Activated CD8-positive, alpha-beta memory T cell treated with anti-CD3 and anti-CD28 coated beads for 36 hours (primary cell): ENCODE measurements around the gene PHACTR1. TPM values are rescaled to one million over a fixed set of nuclear protein-coding genes. Genes with fewer than 3 reads are reported as not detected.

Source experiments
- CTCF ChIA-PET: fragments of 350-600 bp; sonication (Branson Sonifier 250); formaldehyde crosslinking; loops from one replicate; lab custom pipeline; 2021; ENCODE audit warnings: antibody characterized with exemption; lab: Charles Lee
- POLR2A ChIA-PET: fragments of 350-600 bp; sonication (Branson Sonifier 250); formaldehyde crosslinking; loops from one replicate; lab custom pipeline; 2021; ENCODE audit warnings: antibody characterized with exemption; lab: Charles Lee
- total RNA-seq, 2 experiments: library from RNA; stranded (reverse); gene quantifications; one replicate each; pipeline ENCODE4 v1.2.3, GENCODE V29; 2021

PHACTR1 gene
- total RNA-seq, 2 experiments from 2014 or later, result 0.02 TPM; not detected in 1

DNA sequence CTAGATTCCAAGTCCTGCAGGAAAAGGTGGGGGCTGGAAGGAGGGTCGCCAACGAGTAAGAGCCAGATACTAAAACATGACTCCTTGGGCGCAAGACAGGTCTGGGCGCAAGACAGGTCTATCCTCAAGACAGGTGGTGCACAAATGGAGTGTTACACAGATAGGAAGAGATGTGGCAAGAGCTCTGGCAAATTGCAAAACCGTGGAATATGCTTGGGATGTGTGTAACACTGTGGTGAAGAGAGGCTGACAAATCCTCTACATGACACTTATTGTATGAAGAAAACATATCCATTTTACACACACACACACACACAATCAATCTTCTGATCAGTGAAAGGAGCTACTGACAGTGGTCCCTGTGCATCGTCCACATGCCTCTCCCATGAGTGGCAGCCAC is 534.1 kb downstream of the PHACTR1 start:
- ChIA-PET POLR2A (no interaction called here), CTCF (no interaction called here)

DNA sequence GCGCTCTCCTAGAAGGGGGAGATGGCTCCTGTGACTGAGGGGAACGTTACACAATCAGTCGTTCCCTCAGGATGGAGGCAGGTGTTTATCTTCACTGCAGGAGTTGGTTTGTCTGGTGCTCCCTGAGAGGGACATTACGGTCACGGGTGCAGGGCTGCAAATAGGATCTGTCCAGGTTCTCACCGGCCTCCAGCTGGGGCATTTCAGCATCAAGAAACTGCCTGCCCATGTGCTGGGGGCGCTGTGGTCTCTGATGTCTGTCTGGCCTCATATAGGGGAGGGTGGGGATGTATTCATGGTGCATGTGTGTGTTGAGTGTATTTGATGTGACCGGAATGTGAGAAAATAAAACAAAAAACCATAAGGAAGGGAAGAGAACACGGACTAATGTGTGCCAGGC is 534.7 kb downstream of the PHACTR1 start:
- ChIA-PET POLR2A (no interaction called here), CTCF (no interaction called here)

DNA sequence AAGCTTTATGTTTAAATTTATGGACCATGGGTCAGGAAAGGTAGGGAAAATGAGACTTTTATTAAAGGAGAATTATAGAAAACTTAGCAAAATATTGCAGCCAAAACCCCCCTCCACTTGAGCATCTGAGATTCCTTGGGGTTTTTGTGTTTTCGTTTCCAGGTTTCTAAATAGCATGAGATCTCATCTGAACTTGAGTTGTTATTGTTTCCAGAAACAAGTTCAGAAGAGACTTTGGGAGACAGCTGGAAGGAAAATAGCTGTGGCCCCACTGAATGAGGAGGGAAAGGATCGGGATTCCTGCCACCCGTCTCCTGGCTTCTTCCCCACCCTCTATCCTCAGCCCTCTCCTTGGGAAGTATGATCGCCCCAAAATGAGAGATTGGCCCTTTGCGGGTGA is 536.2 kb downstream of the PHACTR1 start:
- POLR2A ChIA-PET, result no interaction called here
- CTCF ChIA-PET, result no interaction called here

DNA sequence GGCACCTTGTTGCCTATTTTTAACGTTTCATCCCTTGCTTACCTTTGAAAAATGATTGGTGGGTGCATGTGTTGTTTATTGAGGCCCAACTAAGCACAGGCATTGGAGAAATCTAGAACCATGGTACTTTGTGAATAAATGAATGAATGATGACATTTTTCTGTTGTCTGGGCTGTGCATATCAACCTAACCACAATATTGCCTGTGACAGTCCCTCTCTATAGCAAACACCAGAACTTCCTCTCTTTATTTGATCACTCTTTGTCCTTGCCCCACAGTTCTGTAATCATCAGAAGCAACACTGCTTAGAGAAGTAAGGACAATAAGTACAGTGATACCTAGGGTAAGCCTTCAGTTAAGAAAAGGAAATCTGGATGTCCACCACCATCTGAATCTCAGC is 536.7 kb downstream of the PHACTR1 start:
- ChIA-PET CTCF (no interaction called here), POLR2A (no interaction called here)

DNA sequence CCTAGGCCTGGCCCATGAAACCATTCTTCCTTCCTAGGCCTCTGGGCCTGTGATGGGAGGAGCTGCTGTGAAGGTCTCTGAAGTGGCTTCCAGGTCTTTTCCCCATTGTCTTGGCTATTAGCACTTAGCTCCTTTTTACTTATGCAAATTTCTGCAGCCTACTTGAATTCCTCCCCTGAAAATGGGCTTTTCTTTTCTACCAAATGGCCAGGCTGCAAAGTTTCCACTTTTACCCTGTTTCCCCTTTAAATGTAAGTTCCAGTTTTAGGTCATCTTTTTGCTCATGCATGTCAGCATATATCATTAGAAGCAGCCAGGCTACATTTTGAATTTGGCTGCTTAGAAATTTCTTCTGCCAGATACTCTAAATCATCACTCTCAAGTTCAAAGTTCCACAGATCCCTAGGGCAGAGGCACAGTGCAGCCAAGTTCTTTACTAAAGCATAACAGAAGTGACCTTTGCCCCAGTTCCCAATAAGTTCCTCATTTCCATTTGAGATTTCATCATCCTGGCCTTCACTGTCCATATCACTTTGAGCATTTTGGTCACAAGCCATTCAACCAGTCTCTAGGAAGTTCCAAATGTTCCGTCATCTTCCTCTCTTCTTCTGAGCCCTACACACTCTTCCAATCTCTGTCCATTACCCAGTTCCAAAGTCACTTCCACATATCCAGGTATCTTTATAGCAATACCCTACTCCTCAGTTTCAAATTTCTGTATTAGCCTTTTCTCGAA is 539.9 kb downstream of the PHACTR1 start:
- POLR2A ChIA-PET, result no interaction called here

DNA sequence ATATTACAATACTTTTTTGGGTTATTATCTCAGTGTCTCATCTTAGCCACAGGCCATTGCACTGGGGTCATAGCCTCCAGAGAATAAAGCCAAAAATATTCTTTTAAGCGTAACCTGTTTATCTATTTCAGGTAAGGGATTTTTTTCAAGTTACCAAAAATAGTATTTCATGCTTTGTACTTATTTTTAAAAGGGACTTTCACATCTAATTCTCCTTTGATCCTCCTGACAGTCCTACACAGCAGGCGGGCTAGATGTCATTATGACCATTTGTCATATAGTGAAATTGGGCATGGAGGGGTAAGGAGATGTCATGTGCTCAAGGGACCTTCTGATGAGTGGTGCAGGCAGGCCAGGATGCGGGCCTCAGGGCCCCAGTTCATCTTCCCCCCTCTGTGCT is 542.8 kb downstream of the PHACTR1 start:
- CTCF ChIA-PET, result no interaction called here
- POLR2A ChIA-PET, result no interaction called here

More for the DNA sequence above, 539.9 kb downstream of the PHACTR1 start:
- CTCF ChIA-PET, result no interaction called here

DNA sequence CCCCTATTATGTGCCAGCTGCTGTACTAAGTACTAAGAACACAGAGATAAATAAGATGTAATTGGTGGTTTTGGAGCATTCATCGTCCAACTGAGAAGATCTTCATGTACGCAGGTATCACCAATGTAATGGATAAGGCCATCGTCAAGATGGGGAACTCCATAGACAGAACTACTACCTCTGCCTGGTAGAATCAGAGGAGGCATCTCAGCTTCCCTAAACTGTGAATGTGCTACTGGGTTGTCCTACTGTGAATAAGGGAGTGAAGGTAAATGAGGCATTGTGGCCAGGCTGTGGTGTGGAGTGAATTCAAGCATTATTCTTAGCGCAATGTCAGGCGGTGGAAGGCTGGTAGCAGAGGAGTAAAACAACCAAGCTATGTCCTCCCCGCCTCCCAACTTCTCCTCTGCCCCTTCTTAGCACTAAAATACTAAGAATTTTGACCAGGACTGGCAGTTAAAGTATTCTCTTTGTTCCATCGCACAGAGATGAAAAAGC is 543.6 kb downstream of the PHACTR1 start:
- ChIA-PET CTCF (no interaction called here), POLR2A (no interaction called here)

DNA sequence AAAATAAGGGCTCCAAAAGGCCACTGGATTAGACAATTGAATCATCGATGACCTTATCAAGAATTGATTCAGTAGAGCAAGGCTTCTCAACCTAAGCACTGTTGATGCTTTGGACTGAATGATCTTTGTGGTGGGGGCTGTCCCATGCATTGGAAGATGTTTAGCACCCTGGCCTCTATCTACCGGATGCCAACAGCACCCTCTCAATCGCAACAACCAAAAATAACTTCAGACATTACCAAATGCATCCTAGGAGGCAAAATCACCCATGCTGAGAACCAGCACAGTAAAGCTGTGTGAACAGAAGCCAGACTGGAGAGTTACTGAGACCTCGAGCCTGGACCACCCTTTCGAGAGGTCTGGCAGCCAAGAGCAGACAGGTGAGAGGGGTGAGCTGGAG is 544.3 kb downstream of the PHACTR1 start:
- ChIA-PET CTCF (no interaction called here), POLR2A (no interaction called here)

DNA sequence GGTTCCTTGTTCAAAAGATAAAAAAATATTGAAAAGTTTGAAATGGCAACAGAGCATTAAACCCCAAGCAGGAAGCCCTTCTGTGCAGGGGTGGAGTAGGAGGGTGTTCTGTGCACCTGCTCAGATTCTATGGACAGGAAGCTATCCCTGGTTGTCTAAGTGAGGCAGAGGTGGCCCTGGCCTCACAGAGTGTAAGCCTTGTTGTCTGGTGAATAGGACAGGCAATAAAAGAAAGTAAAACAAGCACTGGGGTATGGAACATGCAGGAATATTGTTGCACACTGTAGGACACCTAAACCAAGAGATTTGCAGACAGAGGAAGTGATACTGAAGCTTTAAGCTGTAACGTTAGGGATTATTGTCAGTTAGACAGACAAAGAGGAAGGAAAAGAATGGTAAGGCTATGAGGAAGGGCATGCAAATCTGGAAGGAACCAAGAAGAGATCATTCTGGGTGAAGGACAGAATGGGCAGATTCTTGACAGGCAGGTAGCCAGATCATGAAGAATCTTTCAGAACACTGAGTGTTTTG is 545.0 kb downstream of the PHACTR1 start:
- ChIA-PET POLR2A (no interaction called here), CTCF (no interaction called here)

DNA sequence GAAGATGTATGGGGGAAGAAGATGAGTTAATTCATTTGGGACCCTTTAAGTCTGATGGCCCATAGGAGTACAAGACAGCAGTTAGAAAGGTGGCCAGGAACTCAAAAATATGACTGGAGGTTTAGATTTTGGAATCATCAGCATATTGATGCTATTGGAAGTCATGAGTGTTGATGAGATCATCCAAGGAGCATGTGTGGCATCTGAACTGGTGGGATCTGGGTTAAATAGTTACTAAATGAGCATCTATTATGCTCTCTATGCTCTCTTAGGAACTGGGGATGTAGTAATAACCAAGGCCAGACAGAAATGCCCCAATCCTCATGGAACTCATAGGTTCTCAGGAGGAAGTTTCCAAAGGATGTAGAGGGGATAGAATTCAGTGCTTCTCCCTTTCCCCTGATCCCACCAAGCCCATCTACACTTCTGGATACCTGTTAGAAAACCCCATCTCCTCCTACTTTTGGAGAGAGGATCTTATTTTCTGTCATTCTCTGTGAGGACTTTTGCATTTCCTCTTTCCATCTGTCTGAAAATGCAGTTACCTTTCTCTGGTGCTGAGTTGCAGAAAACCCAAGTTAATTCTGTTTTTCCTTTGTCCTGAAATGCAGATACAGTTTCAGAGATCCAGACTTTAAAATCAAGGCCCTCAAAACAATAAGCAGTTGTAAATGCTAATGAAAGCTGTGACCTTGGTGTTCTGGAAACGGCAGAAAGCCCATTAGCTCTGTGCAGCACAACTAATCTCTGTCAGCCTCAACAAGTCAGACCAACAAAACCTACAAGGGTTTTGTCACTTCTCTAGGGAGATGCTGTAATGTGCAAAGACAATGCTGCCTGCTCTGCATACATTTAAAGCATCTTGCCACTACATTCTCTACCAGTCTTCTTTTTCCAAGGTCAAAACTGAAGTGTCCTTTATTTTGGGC is 546.0 kb downstream of the PHACTR1 start:
- POLR2A ChIA-PET, result no interaction called here
- CTCF ChIA-PET, result interaction anchor here (0.7 kb wide), 1 partner anchor 131 kb away, joined by 4 read pairs; no protein-coding TSS in a partner anchor

DNA sequence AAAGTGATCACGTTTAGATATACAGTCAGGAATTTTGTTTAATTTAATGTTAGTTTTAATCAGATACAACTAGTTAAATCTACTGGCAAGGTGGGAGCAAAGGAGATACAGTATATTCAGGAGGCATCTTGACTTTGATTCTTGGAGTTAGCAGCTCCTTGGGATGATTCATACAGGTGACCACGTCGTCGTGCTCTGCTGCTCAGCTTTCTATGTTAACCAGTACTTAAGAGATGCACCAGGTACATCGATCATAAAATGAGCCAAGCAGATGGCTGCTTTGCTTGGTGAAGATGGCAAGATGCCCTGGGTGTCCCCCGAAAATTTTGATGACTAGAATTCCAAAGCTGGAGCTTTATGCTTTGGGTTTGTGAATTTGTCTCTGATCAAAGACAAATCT is 547.1 kb downstream of the PHACTR1 start:
- CTCF ChIA-PET, result interaction anchor here (1.3 kb wide), 1 partner anchor 311 kb away, joined by 3 read pairs; the partner anchor contains the start of gene SIRT5
- POLR2A ChIA-PET, result no interaction called here

DNA sequence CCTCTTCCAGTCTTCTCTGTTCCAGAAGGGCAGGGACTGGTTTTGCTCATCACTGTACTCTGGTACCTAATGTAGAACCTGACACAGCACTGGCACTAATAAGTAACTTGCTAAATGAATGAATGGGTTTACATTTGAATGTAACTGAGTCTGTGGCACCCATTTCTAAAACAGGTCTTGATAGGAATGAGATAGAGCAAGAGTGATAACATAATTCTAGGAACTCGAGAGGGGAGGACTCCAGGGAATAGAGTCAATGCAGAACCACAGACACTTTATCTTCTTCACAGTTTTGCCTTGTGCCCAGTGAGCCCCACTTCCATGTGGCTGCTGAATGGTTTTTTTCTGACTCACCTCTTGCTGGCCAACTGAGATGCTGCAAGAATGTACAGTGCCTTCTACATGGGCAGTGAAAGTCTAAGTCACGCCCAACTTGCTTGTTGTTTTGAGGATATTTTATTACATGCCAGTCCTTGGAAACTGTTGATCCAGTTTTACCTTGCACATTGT is 550.6 kb downstream of the PHACTR1 start:
- ChIA-PET CTCF (no interaction called here), POLR2A (no interaction called here)

DNA sequence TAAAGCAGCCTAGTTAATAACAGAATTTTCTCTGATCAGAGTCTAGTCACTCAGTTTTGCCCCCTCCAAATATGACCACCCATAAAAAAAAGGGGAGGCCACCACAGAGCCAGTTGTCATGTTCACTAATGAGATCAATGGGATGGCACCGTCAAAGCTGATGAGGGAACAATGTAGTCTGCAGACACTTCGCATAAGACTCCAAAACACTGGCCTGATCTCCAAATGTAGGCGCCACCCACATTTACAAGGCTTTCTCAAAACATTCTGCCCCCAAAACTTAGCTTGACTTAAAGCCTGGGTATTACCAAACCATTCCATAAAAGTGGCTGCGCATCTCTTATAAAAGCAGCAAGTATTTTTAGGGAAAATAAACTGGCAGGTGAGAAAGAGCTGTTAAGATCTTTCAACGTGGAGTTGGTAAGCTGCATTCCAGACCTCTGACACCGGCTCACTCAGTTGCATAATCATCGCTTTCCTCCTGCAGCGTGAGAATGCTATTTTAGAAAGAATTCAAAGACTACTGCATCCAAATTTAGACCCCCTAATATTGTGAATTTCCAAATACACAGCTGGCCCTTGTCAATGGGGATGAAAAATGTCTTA is 552.4 kb downstream of the PHACTR1 start:
- CTCF ChIA-PET, result interaction anchor here (0.6 kb wide), 1 partner anchor 24 kb away, joined by 3 read pairs; no protein-coding TSS in a partner anchor

DNA sequence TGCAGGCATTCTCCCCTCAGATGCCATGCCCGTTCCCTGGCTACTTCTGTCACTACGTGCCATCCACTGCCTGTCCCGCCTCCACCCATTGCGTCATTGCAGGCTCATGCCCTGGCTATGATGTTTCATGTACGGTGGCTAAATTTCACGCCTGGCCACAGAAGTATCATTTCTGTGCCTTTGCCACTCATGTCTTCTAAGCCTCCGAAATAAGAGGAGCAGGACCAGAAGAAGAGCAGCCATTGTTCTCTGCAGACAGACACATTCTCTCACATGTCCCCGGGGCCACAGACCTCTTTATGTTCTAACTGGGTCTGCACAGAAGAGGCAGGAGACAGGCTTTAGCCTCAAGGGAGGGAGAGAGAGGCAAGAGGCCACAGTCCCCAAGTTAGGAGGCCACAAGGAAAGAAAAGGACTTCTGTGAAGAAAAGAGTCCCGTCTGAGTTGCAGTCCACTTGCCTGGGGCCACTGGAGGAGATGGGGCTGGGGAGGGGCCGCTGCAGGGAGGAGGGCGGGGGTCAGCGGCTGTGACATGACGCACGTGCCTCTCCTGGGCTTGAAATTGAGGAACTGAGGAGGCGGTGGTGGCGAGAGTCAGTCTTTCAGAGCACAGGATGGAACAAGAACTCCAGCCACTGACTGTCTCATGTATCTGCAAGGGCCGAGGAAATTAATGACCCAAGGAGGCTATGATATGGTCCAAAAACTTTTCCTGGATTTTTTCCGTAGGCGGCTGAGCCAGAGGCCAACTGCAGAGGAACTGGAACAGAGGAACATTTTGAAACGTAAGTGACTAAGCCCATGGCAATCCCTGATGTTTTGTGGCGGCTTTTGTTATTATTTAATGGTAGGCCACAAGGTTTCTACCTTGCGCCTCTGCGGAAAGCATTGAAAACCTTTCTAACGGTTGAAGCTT is 555.8 kb downstream of the PHACTR1 start:
- ChIA-PET CTCF (no interaction called here), POLR2A (no interaction called here)

More for the DNA sequence above, 552.4 kb downstream of the PHACTR1 start:
- POLR2A ChIA-PET, result no interaction called here

DNA sequence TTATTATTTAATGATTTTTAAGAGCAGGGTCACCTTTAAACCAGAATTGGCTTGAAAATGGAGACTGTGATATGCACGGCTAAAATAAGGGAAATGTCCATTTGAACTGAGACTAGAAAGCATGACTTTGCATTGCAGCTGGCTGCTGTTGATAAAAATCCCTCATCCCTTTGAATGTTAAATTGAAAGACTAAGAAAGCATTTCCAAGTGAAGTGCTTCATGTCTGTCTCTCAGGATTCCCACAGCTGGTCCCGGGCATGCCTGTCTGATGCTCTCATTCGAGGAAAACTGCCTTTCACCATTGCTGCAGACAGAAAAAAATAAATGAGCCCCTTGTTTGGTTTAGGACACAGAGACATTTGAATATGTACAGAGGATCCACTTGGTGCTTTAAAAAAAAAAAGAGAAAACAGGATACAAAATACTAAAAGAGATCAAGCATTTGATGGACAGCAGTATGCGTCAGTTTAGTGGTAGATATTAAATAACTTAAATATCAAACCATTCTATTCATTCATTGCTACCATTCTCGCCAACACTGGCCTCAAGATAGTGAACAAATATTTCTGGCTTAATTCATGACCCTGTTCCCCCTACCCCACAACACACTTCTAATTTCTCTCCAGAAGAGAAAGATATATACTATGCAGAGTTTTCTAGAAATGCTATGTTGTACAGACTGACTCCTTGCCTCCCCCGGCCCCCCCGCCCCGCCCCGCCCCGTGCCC is 556.8 kb downstream of the PHACTR1 start:
- ChIA-PET POLR2A (interaction anchor here (0.7 kb wide), 1 partner anchor 822 kb away, joined by 3 read pairs; no protein-coding TSS in a partner anchor), CTCF (no interaction called here)

DNA sequence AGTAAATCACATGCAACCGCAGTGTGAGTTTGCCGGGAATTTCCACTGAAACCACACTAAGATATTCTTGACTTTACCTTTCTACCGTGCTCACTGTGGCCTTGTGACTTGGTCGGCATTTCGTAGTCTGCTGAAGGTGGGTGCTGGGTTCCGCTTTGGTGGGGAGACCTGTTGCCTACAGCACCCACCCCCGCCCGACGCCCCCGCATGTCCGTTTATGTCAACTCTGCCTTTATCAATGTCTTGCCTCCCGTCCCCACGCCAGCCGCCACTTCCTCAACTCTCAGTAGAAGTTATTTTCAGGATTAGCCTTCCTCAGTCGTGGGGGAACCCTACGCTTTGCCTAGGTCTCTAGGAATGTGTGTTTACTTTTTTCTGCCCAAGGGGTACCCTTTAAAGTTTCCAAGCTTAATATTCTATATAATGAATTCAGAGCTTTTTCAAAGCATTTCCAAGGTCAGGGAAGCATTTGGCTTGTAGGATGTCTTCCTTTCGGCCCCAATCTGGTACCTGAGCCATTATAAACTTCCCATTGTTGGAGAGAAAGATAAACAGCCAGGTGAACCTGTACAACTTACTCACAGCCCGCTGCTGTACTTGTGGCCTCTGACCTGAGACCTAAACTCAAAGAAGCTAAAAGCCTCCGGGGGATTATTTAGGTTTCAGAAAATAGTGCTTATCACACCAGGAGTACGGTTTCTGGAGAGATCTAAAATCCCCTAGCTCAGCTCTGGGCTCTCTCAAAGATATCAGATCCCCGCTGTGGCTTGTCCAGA is 557.6 kb downstream of the PHACTR1 start:
- ChIA-PET POLR2A (interaction anchor here (1.0 kb wide), 1 partner anchor 29 kb away, joined by 3 read pairs; no protein-coding TSS in a partner anchor), CTCF (no interaction called here)
